OCI-LY1 (cell line): Measurements from ENCODE around the gene ADAMTSL1.

ENCODE experiments used
- H2AFZ ChIP-seq: fragments of 200-600 bp; sonication (generic), shearing (Covaris generic); 2 replicates; pipeline ENCODE4 v1.6.0; 2014; ENCODE audit warnings: antibody characterized with exemption, mild to moderate bottlenecking, low read length
- H3F3A ChIP-seq: fragments of 200-600 bp; sonication (generic), shearing (Covaris generic); 2 replicates; pipeline ENCODE4 v1.6.0; 2014; ENCODE audit warnings: mild to moderate bottlenecking, antibody characterized with exemption, low read length, moderate library complexity; ENCODE audit not compliant: insufficient read depth
- H3K27ac ChIP-seq: fragments of 200-600 bp; sonication (generic); 2 replicates; pipeline ENCODE4 v1.5.1; 2014; ENCODE audit warnings: low read length, mixed run types, mild to moderate bottlenecking, low read depth; ENCODE audit not compliant: poor library complexity, severe bottlenecking
- H3K27me3 ChIP-seq: fragments of 200-600 bp; sonication (generic); 2 replicates; pipeline ENCODE4 v1.6.0; 2014; ENCODE audit warnings: antibody characterized with exemption, mild to moderate bottlenecking, low read length, moderate library complexity; ENCODE audit not compliant: insufficient read depth
- H3K36me3 ChIP-seq: fragments of 200-600 bp; sonication (generic); 2 replicates; pipeline ENCODE4 v1.6.1; 2014; ENCODE audit warnings: mild to moderate bottlenecking, antibody characterized with exemption, low read length, moderate library complexity, mixed read lengths; ENCODE audit not compliant: insufficient read depth
- H3K4me1 ChIP-seq: fragments of 200-600 bp; sonication (generic); 2 replicates; pipeline ENCODE4 v1.5.1; 2014; ENCODE audit warnings: mild to moderate bottlenecking, low read length, moderate library complexity; ENCODE audit not compliant: insufficient read depth, severe bottlenecking
- H3K4me2 ChIP-seq: fragments of 200-600 bp; sonication (generic), shearing (Covaris generic); 2 replicates; pipeline ENCODE4 v1.6.1; 2014; ENCODE audit warnings: low read length
- H3K4me3 ChIP-seq: fragments of 200-600 bp; sonication (generic); 2 replicates; pipeline ENCODE4 v1.5.1; 2014; ENCODE audit warnings: low read length, low read depth, mild to moderate bottlenecking, mixed read lengths; ENCODE audit not compliant: poor library complexity, severe bottlenecking
- H3K79me2 ChIP-seq: fragments of 200-600 bp; shearing (Covaris generic); 2 replicates; pipeline ENCODE4 v1.6.1; 2016; ENCODE audit warnings: mixed run types, low read length, mixed read lengths; ENCODE audit not compliant: insufficient read depth
- H3K9ac ChIP-seq: fragments of 200-600 bp; sonication (generic), shearing (Covaris generic); 2 replicates; pipeline ENCODE4 v1.6.1; 2014; ENCODE audit warnings: mild to moderate bottlenecking, low read length, mixed read lengths
- H3K9me2 ChIP-seq: fragments of 200-600 bp; sonication (generic), shearing (Covaris generic); 2 replicates; pipeline ENCODE4 v1.6.1; 2014; ENCODE audit warnings: low read depth, mild to moderate bottlenecking, low read length, mixed read lengths
- H3K9me3 ChIP-seq: fragments of 200-600 bp; shearing (Covaris generic); 2 replicates; pipeline ENCODE4 v1.6.1; 2014; ENCODE audit warnings: low read length, mixed read lengths
- H4K20me1 ChIP-seq: fragments of 200-600 bp; sonication (generic), shearing (Covaris generic); 2 replicates; pipeline ENCODE4 v1.6.0; 2016; ENCODE audit warnings: mild to moderate bottlenecking, low read length; ENCODE audit not compliant: insufficient read depth
- CTCF ChIP-seq: fragments of 200-600 bp; sonication (generic), shearing (Covaris generic); IDR thresholded peaks from 2 replicates; pipeline ENCODE4 v1.5.1; 2017; ENCODE audit warnings: mild to moderate bottlenecking, antibody characterized with exemption, low read length, moderate library complexity, mixed read lengths
- EZH2 ChIP-seq: fragments of 200-600 bp; sonication (generic), shearing (Covaris generic); IDR thresholded peaks from 2 replicates; pipeline ENCODE4 v1.8.0; 2017; ENCODE audit warnings: borderline replicate concordance, mixed run types, mild to moderate bottlenecking, antibody characterized with exemption, low read length, moderate library complexity, mixed read lengths

ADAMTSL1 gene

DNA sequence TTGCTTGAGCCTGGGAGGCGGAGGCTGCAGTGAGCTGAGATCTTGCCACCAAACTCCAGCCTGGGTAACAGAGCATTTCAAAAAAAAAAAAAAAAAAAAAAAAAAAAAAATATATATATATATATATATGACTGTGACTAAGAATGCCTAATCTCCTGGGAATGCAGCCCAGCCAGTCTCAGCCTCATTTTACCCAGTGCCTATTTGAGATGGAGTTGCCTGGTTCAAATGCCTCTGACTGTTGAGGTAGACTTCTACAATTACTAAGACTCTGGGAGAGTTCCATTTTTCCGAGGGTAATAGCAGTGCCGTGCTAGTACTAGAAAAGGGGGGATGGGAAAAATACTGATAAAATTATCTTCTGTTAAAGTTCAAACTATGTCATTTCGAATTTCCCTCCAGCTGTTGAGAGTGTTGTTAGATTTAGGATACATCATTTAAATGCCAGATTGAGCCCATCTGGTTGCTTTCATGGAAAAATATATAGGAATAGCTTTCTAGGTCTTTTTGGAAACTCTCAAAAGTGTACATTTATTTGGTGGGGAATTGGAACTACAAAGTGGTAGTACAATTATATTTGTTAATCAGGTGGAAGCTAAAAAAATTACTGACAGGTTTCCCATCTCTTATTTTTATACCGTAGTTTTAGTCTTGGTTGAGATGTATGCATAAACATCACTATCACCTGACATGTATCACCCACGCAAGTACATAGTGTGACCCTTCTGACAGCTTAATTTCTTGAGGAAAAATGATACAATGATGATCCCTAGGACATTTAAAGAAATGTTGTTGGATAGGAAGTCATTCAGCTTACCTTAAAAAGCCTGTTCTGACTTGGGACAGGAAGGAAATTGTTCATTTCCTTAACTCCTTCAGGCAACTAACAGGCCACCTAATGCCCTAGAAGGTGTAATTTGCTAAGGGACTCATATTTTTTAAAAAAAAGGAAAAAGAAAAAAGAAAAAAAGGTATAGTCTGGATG, 214.9 kb downstream of the ADAMTSL1 start:
- Histone ChIP-seq H3K4me3 (no peak overlapping the region), H3K4me2 (no peak overlapping the region), H3K36me3 (no peaks in the 10 kb centered on the region), H3K27me3 (no peaks in the 10 kb centered on the region), H3K9ac (no peak overlapping the region), H3K4me1 (no peaks in the 10 kb centered on the region), H3K27ac (no peak overlapping the region), H2AFZ (no peak overlapping the region), H3K9me3 (no peaks in the 10 kb centered on the region), H3K9me2 (no peaks in the 10 kb centered on the region), H3F3A (no peaks in the 10 kb centered on the region), H4K20me1 (no peaks in the 10 kb centered on the region), H3K79me2 (no peaks in the 10 kb centered on the region)
- TF ChIP-seq EZH2 (no peak), CTCF (no peak)

DNA sequence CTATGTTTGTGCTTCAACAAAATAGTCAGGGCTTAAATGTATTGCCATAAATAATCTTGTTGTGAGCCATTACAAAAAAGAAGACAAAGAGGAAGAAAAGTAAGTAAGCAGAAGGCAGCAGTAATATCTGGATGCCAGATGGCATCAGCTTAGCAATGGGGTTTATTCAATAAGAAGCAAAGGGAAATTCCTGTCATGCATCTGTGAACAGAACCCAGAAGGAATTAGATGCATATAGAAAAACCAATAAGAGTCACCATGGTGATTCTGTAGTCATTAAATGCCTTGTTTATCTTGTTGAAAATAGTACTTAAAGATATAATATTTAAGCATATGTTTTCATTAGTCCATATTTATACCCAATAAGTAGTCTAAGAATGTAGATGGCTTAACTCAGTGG, 216.0 kb downstream of the ADAMTSL1 start:
- Histone ChIP-seq H3K4me2 (no peak overlapping the region), H3K9ac (no peak overlapping the region)

DNA sequence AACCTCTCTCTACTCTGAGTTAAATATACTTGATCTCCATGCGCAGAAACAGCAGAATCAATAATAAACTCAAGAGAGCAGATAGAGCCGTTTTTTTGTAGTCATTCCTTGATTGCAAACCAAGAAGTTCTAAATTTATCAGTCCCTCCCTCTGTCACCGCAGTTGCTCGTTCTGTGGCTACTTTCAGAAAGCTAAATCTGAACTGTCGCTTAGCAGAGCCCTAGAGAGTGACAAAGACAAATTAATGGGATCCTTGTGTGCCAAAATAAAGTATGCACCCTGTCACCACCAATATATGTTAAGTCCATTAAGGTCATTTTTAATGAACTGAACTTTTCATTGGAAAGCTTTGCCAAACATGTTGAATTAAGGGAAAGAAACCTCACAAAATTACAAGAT, 218.3 kb downstream of the ADAMTSL1 start:
- Histone ChIP-seq H4K20me1 (no peaks in the 10 kb centered on the region), H3K4me2 (no peak overlapping the region), H3K9me2 (no peaks in the 10 kb centered on the region), H2AFZ (no peak overlapping the region), H3K4me3 (no peak overlapping the region), H3K27ac (no peak overlapping the region), H3K4me1 (no peaks in the 10 kb centered on the region), H3K9ac (no peak overlapping the region), H3F3A (no peaks in the 10 kb centered on the region), H3K36me3 (no peaks in the 10 kb centered on the region), H3K27me3 (no peaks in the 10 kb centered on the region), H3K9me3 (no peaks in the 10 kb centered on the region), H3K79me2 (no peaks in the 10 kb centered on the region)
- TF ChIP-seq EZH2 = no peak
- no peak for TF ChIP-seq CTCF

More for the DNA sequence above, 216.0 kb downstream of the ADAMTSL1 start:
- Histone ChIP-seq H3K9me3 (no peaks in the 10 kb centered on the region), H3K9me2 (no peaks in the 10 kb centered on the region), H3K36me3 (no peaks in the 10 kb centered on the region), H3K27me3 (no peaks in the 10 kb centered on the region), H3K27ac (no peak overlapping the region), H3K79me2 (no peaks in the 10 kb centered on the region), H2AFZ (no peak overlapping the region), H3F3A (no peaks in the 10 kb centered on the region), H3K4me1 (no peaks in the 10 kb centered on the region), H4K20me1 (no peaks in the 10 kb centered on the region), H3K4me3 (no peak overlapping the region)
- TF ChIP-seq CTCF (no peak), EZH2 (no peak)
